GM19025 (cell line): ENCODE measurements around the gene TMUB2.

Experiments
- ATAC-seq: cut with Tn5 transposase; IDR thresholded peaks from one replicate; pipeline ENCODE4 v1.9.1; 2021; ENCODE audit warnings: mild to moderate bottlenecking, low read depth, moderate library complexity; ENCODE audit not compliant: unreplicated experiment

The TMUB2 gene

DNA sequence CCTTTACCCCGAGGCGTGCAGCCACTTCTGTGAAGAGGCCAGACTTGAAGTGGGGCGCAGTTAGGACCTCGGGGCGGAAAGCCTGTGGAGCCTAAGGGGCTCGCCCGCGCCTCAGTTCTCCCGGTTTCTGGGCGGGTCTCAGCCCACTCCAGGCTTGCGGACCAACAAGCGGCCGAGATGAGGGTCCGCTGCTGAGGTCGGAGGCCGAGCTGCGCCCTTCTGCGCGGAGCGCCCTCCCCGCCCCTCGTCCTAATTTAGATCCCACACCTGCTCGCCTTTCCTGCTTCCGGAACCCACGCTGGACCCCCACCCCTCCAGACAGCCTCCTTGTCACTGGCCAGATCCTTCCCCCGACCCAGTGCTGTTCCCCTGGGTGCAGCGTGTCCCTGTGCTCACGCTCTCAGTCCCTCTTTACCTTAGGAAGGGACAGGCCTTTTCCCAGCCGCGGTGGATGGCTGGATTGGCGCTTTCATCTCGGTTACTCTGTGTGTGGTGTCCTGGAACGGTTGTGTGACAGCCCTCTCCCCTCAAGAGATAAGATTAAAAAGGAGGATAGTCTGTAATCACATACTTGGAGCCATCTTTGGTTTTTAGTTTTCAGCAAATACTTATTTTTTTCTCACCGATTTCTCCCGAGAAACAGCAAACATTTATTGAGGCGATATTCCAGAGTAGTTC is 13.8 kb downstream of the TMUB2 start:
- no peak for ATAC-seq

DNA sequence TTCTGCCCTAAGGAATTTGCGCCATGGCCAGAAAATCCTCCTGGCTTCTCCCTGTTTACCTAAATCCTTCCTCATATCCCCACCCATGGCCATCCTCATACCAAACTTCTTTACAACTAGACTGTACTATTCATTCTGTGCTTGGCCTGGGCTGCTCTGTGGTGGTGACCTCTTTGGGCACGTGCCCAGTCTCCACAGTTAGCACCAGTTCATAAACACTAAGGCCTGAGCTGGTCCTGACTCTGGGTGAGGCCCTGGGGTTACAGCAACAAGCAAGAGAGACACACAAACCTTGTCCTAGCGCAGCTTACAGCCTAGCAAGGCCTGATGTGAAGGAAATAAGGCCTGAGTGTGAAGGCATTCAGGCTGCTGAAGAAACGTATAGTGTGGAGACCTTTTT is 16.0 kb downstream of the TMUB2 start:
- no peak for ATAC-seq

DNA sequence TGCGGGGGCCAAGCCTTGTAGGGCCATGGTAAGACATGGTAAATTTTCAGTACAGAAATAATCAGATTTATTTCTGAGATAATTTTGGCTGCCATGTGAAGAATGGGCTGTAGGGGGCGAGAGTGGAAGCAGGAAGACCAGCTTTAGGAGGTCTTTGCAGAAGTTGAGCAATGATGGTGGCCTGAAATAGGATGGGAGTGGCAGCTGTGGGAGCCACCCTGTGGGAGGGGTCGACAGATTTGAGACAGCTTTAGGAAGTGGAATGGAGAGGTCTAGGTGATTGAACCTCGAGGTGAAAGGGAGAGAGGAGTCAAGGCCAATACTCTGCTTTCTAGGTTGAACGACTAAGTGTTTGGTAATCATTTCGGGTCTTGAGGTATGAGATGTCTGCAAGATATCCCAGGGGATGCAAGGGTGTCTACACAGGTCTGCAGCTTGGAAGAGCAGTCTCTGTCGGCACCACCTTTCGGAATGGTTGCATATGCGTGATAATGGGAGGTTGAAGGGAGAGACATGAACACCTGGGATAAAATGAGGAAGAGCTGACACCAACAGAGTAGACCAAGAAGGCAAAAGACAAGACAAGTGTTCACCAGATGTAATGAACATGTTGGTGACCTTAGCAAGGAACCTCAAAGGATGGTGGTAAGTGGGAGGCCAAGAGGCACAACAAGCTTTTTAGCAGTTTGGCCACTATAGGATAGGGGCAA is 17.1 kb downstream of the TMUB2 start:
- no peak for ATAC-seq

DNA sequence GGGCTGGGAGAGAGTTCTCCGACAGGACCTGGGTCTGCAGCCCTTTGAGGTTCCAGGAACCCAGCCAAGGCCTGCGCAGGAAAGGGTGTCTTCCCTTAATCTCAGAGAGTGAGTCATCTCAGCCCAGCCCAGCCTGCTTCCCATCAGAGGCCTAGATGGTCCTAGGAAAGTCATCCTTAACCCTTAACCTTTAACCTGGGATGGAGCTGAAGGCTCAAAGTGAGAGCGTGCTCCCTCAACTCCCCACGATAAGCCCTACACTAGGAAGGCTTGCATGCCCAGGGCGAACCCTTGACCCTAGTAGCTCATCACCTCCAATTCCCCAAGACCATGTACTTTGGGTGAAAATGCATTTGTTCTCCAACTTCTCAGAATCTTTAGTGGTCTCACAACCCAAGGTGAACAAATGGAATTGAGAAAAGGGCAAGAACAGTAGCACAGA is 17.7 kb downstream of the TMUB2 start:
- ATAC-seq = no peak

DNA sequence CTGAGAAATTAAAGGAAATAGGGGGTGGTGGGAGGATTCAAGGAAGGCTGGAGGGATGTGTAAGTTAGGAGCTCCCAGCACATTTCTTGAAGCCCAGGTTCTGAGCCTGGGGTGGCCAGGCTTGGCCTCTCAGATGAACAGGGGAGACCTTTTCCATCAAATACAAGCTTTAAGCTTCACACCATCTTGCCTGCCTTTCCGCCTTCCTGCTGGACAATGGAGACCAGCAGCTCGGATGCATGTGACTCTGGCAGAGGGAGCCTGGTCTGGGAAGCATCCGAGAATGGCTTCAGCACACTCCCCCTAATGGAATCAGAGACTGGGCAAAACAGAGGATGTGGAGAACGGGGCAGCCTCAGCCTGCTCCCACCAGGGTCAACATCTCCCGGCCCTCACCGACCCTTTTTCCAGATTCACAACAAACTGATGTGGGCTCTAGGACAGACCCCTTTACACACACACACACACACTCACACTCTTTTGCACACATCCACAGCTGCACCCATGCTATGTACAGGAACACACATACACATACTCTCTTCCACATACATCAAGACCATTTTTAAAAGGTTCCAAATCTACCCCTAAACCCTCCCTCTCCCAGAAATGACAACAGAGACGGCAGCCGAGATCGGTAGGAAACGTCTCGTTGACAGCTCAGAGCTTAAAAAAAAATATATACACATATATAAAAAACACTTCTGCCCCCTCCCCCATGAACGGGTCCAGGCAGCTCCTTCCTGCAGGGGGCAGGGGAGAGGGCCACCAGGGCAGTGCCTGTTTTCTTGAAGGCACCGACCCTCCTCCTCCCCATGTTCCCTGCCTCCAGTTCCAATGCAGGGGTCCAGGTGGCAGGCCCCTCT is 19.4 kb downstream of the TMUB2 start:
- ATAC-seq = no peak

DNA sequence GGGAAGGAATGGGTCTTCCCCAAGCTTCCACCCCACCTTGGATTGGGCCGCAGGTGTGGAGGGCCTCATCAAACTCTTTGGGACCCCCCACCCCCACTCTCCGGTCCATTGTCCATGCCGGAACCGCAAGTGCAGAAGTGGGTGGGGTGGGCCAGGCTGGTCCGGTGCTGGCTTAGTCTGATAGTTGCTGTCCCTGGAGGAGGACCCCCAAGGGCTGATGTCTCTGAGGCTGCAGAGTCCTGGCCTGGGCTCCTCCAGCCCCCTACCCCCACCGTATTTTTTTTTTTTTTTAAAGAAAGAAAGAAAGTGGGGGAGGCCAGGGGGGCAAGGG is 20.0 kb downstream of the TMUB2 start:
- no peak for ATAC-seq

DNA sequence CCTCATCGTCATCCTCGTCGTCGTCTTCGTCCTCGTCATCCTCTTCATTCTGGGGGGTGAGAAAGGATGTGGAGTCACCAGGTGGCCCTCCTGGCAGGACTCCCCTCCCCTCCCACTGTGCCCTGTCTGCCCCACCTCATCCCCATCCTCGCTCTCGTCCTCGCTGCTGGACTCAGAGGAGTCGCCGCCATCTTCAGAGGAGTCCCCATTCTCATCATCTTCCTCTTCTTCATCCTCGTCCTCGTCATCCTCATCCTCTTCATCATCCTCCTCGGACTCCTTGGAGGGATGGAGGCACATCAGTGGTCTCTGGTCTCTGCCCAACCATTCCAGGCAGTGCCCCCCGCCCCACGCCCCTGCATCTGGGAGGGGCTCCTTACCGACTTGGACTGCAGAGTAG is 20.5 kb downstream of the TMUB2 start:
- ATAC-seq = no peak

DNA sequence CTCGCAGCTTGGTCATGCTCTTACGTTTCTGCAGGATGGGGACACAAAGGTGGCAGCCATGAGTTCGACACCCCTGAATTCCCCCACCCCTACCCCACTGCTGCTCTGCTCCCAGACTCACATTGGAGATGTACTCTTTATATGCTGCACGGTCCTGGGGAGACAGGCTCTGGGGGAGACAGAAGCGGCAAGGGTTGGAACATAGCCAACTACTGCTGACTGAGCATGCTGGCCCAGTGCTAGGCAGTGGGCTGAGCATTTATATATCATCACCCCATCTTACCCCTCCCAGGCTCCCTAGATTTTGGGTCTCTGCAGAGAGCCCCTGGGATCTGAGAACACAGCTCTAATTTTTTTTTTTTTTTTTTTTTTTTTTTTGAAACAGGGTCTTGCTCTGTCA is 21.0 kb downstream of the TMUB2 start:
- no peak for ATAC-seq

DNA sequence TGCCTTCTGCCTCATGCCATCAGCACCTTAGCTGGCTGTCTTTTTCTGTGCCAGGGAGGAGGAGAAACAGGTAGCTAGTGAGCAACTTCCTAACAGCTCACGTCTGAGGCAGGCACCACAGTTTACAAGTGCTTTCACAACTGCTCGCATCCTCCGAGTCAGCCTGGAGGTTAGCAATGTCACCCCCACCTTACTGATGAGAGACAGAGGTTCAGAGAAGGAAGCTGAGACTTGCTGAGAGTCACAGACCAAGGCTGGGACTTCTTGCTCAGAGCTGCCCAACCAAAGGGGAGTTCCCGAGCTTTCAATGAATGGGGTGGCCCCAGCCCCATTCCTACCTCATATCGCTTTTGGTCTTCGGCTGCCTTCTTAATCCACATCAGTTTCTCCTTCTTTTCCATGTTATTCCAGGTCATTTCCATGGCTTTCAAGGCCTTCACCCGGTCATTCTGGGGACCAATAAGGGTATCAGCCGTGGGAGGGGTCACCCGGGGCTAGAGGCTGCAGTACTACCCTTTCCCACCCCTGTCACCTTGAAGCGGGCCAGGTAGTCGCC is 23.1 kb downstream of the TMUB2 start:
- peak; percentile 23 for ATAC-seq

DNA sequence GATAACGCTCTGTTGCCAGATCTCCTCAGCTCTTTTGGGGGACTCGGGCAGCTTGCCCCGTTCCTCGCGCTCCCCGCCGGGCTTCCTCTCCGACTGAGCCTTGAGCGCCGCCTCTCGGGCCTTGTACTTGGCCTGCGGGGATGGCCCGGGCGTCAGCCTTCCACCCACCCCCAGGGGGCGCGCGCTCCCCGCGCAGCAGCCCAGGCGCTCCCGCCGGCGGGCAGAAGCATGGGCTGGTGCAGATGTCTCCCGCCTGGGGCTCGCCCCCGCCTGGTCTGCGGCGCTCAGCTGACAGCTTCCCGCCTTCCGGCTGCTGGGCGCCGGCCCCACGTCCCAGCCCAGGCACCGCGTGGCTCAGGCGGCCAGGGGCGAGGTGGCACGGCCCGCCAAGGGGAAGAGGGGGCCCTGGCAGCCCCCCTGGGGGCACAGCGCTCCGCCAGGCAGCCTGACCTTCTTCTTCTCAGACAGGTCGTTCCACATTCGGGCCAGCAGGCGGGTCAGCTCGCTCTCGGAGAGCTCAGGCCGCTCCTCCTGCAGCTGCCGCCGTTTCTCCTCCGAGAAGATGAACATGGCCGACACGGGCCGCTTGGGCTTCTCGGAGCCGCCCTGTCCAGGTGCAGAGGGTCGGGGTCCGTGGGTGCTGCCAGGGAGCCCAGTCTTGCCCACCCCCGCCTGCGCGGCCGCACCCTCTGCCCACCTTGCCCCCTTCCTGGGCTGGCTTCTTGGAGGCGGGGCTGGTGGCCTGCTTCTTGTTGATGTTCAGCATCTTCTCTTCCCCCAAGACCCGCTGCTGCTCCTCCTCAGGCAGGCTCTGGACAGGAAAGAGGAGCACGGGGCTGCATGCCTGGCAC is 23.8 kb downstream of the TMUB2 start:
- peak; percentile 71 for ATAC-seq

DNA sequence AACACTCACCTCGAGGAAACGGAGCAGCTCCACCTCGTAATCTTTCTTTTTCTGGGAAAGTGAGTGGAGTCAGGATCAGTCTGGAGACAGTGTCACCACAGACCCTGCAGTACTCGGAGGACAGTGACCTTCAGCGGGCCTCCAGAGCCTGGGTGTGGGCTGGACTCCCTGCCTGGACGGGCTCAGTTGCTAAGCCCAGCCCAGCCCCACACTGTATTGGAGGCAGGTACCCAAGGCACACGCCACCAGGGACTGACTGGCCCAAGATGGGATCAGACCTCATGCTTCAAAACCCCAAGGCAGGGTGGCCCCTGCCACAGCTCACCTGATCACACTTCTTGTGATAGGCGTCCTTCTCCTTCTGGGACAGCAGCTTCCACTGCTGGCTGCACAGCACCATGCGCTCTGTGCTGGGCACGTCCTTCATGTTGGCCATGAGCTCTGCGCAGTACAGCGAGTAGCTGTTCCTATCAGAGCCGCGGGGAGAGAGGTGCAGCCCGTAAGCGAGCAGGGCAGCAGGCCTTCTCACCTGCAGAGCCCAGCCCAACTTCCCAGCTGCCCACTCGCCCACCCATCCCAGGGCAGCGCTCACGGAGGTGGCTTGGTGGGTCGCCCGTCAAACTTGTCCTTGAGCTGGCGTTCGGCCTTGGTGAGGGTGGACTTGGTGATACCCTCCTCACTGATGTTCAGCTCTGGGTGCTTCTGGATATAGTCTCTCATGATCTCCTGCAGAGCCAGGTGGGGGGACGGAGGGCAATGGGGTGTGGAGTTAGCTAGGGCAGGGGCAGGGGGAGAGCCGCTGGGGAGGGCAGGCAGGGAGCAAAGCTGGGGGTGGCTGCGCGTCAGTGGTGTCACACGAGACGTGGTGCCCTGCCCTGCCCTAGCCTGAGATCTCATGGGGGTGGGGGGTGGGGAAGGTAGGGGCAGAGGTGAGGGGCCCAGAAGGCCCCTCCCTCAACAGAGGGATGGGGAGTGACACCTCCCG is 24.8 kb downstream of the TMUB2 start:
- ATAC-seq = no peak

DNA sequence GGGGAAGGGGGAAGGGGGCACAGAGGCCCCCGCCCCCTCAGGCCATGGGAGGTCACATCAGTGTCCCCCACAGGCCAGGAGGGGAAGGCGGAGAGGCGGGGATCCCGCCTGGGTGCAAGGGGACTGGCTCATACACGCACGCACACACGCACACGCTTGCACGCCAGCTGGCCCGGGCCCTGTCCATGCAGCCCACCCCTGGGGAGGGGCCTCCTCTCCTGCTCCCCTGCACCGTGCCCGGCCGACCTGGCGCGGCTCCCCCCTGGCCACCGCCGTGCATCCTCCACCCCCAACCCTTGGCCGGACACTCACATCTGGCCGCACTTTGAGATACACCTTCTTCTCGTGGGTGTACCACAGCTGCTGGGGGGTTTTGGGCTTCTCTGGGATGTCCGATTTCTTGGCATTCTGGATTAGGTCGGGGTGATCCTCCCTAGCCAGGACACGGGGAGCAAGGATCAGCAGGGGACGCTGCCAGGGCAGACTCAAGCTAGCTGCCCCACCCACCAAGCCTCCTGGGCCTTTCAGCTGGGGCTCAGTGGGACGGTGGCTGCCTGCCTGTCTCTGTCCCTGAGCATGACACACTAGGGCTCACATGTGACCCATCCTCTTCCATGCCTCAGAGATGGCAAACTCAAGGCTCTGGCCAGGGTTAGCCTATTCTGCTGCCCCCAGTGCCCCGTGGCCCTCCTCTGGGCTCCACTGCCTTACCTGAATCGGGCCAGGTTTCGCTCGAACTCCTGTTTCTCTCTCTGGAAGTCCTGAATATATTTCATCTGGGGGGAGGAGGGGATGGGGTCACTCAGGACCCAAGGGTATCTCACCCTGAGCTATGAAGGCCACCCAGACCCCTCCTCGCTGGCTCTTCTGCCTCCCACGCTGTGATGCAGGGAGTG is 26.0 kb downstream of the TMUB2 start:
- no peak for ATAC-seq

DNA sequence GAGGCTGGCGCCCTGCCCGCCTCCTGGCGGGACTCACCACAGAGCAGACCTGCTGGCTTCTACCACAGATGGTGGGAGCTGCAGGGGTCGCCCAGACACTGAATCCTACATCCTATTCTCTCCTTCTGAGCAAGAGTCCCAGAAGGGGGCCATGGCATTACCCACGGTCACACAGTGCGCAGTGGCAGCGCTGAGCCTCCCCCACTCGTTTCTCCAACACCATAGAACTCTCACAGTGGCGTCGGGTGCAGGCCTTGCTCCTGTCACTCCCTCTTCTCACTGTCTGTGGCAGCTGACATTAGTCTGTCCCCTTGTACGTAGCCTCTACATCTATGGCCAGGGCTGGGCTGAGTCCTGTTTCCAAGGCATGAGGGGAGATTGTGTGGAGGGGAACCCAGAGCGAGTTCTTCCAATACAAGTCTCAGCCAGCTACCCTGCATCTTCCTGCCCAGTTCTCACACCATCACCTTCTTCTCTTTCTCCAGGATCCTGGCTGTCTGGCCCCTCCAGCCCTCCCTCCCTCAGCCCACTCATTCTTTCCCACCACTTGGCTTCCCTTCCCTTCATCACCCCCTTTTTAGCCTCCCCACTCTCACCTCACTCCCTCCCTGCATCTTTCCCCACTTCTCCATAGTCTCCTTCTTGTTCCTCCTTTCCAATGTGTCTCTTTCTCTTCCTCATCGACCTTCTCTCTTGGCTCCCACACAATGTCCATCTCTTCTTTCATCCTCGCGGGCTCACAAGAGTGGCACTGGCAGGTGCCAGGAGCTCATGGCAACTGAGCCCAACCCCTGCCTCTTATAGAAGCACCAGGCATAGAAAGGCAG is 26.8 kb downstream of the TMUB2 start:
- ATAC-seq = no peak

DNA sequence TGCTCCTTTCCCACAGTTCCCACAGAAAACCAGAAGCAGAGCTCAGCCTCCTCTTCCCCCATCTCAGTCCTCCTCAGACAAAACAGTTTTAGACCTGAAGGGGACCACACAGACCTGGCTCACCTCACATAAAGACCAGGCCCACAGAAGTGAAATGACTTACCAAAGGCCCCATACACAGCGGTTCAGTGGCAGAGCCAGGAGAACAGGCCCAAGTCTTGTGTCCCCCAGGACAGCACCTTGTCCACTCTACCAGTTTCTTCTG is 27.4 kb downstream of the TMUB2 start:
- no peak for ATAC-seq

DNA sequence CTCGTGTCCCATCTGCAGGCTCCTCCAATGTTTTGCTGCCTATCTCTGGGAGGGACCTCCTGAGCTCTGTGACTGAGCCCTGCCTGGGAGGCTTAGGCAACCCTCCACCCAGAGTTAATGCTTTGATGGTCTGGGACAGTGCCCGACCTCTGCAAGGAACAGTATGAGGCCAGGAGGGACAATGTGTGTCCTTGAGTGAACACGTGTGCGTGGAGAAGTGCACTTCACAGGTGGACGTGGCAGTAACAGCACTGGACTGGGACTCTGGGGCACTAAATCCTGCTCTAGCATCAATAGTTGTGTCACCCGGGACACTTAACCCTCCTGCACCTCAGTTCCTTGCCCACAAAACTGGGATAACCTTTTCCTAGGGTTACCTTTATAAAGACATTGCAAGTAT is 28.1 kb downstream of the TMUB2 start:
- ATAC-seq = no peak

DNA sequence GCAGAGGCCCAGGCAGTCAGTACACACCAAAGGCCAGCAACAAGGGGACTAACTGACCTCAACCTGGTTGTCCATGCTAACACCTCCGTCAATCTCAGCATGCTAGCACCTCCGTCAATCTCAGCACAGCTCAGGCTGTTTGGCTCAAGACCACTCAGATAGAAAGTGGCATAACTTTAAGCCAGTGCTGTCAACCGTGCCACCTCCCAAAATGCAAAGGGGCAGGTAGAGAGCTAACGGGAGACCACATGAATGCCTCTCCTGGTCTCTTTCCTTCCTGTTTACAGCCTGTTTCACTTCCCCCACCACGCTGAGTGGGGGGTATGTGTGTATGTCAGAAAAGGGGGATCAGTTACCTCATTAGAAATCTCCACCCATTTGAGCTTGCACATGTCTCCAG is 29.4 kb downstream of the TMUB2 start:
- no peak for ATAC-seq

DNA sequence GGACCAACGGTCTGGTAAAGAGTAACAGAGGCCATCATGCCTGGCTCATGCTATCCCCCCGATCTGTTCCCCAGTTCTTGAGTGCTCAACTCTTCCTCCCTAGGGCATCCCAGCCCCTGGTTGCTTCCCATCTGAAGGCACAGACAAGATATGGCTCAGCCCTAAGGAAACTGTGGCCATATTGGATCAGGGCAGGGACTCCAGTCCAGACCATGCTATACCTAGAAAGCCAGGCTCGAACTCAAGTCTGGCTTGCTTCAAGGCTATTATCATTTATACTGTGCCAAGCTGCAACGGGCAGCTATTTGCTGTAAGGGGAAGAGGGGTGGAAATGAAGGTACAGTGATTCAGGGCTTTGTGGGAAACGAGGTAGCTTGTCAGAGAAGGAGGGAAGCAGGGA is 29.9 kb downstream of the TMUB2 start:
- ATAC-seq = no peak
